Iris pigment epithelial cell (primary cell): ENCODE results near the gene PDGFD.

ENCODE experiments used
- DNase-seq: peaks from one replicate; pipeline ENCODE4 v3.0.0-alpha.2; 2011; ENCODE audit warnings: low read depth

Gene PDGFD

GRCh38 chr11:104000798-104001197 lies 163.1 kb downstream of the PDGFD start:
- no peak for DNase-seq

GRCh38 chr11:103998826-103999508 lies 165.0 kb downstream of the PDGFD start:
- DNase-seq = no peak

GRCh38 chr11:103997082-103997481 lies 166.9 kb downstream of the PDGFD start:
- no peak for DNase-seq

GRCh38 chr11:103995896-103996295 lies 168.1 kb downstream of the PDGFD start:
- no peak for DNase-seq

DNA sequence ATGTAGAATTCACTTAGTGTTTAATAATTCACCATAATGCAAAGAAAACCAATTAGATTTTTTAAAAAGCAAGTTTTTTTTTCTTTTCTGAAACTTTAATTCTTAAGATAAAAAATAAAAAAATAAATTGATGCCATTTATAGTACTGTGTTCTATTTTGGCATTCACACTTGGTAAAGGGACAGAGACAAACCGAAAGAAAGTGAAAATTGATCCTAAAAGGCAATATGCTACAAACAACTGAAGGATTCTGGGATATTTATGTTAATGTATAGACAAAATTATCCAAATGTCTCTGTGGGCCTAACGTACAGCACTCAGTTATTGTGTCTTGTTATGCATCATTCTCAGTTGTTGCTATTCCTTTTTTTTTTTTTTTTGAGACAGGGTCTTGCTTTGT lies 169.4 kb downstream of the PDGFD start:
- DNase-seq = no peak

- DNase-seq = no peak
Observed at GRCh38 chr11:103994094-103994493, 169.9 kb downstream of the PDGFD start.

DNA sequence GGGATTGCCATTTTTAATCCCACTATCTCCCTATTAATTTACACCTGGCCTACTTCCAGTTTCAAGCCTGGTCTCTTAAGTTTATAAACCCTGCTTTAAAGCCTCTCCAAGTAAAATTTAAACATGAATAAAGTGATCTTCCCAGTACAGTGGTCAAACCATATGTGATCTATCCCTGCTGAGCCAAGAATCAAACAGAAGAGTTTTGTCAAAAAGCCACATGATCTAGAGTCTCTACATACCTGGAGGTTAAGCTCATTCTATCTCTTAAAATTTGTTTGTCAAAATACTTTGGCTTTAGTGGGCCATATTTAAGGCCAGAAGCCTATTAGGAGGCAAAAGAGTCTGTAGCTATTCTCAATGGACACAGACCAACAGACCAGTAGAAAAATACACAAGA lies 170.4 kb downstream of the PDGFD start:
- no peak for DNase-seq

DNA sequence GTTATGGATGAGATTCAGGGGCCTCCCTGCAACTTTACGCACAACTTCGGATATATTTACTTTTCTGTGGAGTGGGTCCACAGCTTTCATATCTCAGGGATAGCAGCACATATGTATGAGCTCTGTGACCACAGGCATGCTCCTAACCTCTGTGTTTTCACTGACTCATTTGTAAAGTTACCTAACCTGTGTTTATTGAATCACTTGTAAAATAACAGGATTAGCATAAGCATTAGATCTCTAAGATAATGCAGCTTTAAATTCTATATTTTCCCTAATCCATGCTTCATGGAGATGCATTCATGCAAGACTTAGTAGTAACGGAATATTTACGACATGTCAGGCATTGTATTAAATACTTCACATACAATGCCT lies 175.4 kb downstream of the PDGFD start:
- DNase-seq = peak; percentile 93

- DNase-seq = peak; percentile 69
Observed at GRCh38 chr11:103987629-103988594, 176.0 kb downstream of the PDGFD start.

GRCh38 chr11:103985041-103985440 lies 178.9 kb downstream of the PDGFD start:
- no peak for DNase-seq

- DNase-seq = no peak
Observed at GRCh38 chr11:103980108-103980507, 183.8 kb downstream of the PDGFD start.

DNA sequence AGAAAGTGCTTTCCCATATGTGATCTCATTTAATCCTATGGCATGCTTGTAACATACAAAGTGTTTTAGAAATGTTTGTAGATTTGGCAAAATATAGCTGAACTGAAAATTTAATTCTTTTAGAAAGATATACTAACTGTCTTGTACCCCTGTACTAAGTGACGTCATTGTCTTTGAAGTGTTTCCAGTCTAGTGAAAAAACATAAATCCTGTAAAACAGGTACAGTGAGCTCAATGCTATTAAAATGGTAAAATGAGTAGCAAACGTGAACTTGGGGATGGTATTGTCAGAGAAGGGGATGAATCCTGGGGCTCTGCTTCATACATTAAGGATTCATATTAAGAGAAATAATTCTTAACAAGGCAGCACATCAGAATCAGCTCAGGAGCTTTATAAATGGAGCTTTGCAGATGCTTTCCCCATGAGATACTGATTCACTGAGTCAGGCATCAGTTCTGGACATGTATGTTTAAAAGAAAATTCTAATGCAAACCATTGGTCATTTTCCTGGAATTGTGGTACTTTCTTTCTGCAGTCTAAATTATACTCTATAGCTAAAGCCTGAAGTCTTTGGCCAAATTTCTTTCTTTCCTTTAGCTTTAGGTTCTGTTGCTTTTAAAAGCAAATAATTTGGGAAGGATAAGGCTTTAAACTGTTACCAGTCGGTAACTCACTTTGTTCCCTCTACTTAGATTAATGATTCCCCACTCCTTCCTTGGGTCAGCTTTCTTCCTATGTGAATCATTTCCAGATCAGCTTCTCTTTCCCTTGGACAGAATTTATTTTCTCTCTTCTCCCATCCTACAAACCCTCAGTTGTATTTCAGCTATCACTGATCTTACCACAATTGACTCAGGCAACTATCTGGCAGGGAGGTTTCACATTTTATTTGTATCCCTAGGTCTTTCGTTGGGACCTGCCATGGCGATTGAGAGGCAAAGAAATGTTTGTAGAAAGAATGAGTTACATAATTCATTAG lies 185.0 kb downstream of the PDGFD start:
- no peak for DNase-seq

- no peak for DNase-seq
Observed at GRCh38 chr11:103972013-103972412, 191.9 kb downstream of the PDGFD start.

DNA sequence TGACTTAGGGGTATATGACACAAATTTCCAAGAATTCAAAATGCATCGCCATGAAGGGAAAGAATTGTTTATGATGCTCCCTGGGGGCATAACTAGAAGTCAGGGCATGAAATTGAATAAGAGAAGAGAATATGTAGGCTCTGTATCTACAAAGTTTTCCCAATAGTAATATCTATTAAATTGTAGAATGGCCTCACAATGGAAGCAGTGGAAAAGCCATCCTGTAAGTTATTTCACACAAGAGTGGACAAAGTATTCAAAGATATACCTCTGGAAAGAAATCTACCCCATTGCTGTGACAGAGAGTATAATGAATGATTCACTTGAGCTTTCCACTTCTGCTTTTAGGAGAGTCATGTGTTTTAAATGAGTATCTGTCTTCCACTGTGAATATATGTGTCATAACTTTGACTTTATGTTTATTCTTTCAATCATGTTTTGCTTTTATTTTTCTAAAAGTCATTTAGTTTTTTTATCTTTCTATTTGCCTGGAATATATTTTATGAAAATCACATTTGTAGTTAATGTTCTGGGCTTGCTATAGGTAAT lies 193.2 kb downstream of the PDGFD start:
- DNase-seq = no peak

DNA sequence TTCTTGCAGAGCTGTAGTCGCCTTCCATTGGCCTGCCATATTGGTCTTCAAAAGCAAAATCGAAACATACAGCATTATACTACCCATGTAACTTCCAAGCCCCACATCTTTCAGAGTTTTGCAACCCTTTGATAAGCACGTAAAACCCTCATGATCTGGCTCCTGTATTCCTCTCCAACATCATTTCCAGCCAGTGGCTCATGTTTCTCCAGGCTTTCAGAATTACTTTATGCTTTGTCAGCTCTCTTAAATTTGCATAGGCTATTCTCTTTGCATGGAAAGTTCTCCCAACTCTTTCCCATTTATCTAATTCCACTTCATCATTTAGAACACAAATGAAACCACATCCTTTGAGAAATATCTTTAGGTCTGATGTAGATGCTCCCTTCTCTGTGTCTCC lies 195.3 kb downstream of the PDGFD start:
- no peak for DNase-seq

DNA sequence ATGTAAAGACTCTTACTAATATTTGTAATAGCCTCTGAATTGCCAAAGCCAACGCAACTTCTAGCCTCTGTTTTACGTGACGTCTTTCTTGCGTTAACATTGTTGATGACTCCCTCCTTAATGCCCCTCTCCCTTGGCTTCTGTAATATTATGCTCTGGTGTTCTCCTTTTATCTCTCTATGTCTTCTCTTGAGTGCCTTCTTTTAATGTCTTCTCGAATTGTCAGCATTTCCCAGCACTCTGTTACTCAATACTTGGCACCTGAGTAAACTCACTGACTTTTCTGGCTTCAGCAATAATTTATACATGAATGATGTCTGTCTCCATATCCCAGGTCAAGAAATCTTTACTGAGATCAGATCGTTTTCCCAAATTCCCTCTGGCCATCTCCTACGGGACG lies 196.0 kb downstream of the PDGFD start:
- no peak for DNase-seq

GRCh38 chr11:103964390-103964789 lies 199.6 kb downstream of the PDGFD start:
- DNase-seq = no peak

DNA sequence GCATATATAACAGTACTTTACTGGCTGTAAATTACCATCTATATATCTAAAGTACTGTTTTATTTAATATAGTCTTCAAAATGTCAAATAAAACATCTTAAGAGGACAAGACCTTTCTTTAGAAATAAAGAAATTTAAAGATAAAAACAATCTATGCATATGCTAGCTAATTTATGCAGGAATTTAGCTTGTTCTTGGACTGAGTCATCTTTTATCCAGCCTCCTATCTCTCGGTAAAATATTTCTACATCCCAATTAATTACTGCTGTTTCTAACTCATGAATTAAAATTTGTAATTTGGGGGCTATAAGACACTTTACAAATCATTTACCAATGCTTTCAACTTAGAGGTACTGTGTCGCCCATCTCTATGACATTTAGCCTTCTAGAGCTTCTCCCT lies 200.3 kb downstream of the PDGFD start:
- no peak for DNase-seq

DNA sequence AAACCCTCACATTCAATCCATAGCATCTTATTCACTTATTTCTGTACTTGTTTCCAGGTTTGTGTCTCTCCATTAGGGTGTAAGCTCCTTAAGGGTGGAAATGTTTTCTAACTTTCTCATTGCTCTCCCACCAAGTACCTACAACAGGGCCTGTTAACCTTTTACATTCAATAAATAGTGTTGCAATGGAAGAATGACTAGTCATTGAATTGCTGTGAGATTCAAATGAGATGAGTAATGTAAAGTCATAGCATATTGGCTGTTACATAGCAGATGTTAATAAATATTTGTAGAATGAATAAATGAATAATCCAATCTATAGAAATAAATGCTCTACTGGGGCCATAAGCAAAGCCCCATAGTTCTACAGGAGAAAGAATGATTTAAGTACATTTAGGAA lies 202.9 kb downstream of the PDGFD start:
- peak; percentile 91 for DNase-seq

- no peak for DNase-seq
Observed at GRCh38 chr11:103960108-103960507, 203.8 kb downstream of the PDGFD start.

DNA sequence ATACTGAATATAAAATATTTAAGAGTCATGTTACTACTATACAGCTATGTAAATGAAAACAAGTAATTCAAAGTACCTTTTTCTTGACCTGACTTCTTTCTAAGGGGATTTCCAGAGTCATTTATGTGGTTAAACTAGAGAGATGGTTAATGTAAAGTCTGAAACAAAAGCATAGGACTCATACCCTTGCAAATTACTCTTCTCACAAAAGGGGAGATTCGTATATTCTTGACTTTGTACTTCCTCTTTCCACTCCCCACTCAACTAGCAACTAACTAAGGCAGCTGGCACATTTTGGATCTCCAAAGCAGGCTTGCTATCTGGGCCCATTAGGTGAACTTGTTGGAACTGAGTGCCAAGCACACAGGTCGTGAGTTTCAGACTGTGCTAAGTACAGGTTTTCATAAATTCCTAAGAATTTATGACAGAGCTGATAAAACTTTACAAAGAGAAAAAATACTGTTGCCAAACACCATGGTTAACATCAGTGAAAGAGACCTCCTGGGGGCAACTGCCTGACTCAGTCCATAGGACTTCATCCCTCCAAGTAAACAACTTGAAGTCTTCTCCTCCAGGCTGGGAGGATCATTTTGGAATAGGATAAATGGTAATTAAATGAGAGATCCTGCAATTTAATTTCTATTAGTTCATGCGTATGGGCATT lies 204.5 kb downstream of the PDGFD start:
- DNase-seq = peak; percentile 95
